ENCODE measurements around the gene BCL7A.

- TF ChIP-seq CTCF (IDR thresholded peaks at IDR 0.05), result no peak
- TF ChIP-seq REST (IDR thresholded peaks at IDR 0.05; ENCODE audit: insufficient read depth in 1 of 2, low read depth in 2 of 2, low read length in 1 of 2), result no peak
- no peak; the same call in 1 of the 2 replicates for TF ChIP-seq POLR2AphosphoS5 (IDR thresholded peaks at IDR 0.05; ENCODE audit: low read depth, low read length)
- TF ChIP-seq TCF7L2 (IDR thresholded peaks at IDR 0.05; ENCODE audit: low read depth, low read length), result no peak
- TF ChIP-seq SIN3A (IDR thresholded peaks at IDR 0.05; ENCODE audit: borderline replicate concordance, insufficient read depth, low read depth, low read length), result no peak
Measured at GRCh38 chr12:122079532-122080081, 57.9 kb downstream of the BCL7A start.

Data from Panc1 (cell line).